ENCODE data around the gene SRRT.

The SRRT gene

GRCh38 chr7:100882201-100882600 is 7.3 kb downstream of the SRRT start:
- DNase-seq (ENCODE audit: low read depth), result no peak
- no peak overlapping the region for H3K4me3 ChIP-seq (ENCODE audit: low read depth, low read length)
- no peak for TF ChIP-seq CTCF (conservative IDR thresholded peaks at IDR 0.05; ENCODE audit: low read depth, low read length)

GRCh38 chr7:100882785-100883526 is 8.1 kb downstream of the SRRT start:
- DNase-seq (ENCODE audit: low read depth), result no peak
- no peak for TF ChIP-seq CTCF (conservative IDR thresholded peaks at IDR 0.05; ENCODE audit: low read depth, low read length)
- no peak overlapping the region for H3K4me3 ChIP-seq (ENCODE audit: low read depth, low read length)

GRCh38 chr7:100884736-100885439 is 10.0 kb downstream of the SRRT start:
- DNase-seq (ENCODE audit: low read depth), result peak; percentile 23
- no peak for TF ChIP-seq CTCF (conservative IDR thresholded peaks at IDR 0.05; ENCODE audit: low read depth, low read length)
- H3K4me3 ChIP-seq (ENCODE audit: low read depth, low read length), result no peak overlapping the region

- no peak for DNase-seq (ENCODE audit: low read depth)
- H3K4me3 ChIP-seq (ENCODE audit: low read depth, low read length), result no peak overlapping the region
Observed at GRCh38 chr7:100885440-100886141, 10.7 kb downstream of the SRRT start.

GRCh38 chr7:100886142-100886935 is 11.4 kb downstream of the SRRT start:
- no peak overlapping the region for H3K4me3 ChIP-seq (ENCODE audit: low read depth, low read length)
- TF ChIP-seq CTCF (conservative IDR thresholded peaks at IDR 0.05; ENCODE audit: low read depth, low read length), result no peak
- no peak for DNase-seq (ENCODE audit: low read depth)

More at GRCh38 chr7:100885440-100886141, 10.7 kb downstream of the SRRT start:
- no peak for TF ChIP-seq CTCF (conservative IDR thresholded peaks at IDR 0.05; ENCODE audit: low read depth, low read length)

GRCh38 chr7:100886936-100887515 is 12.1 kb downstream of the SRRT start:
- no peak for TF ChIP-seq CTCF (conservative IDR thresholded peaks at IDR 0.05; ENCODE audit: low read depth, low read length)
- no peak for DNase-seq (ENCODE audit: low read depth)
- no peak overlapping the region for H3K4me3 ChIP-seq (ENCODE audit: low read depth, low read length)
